ENCODE measurements around the gene CSGALNACT2. TPM values are rescaled to one million over a fixed set of nuclear protein-coding genes. Genes with fewer than 3 reads are reported as not detected.

Gene CSGALNACT2
- total and polyA plus RNA-seq, 9 of the 15 experiments (the other 6 are each of a cell fraction or from before 2014, with no cell fraction given), result 1.4 to 7.3 (median 3.5) TPM

- CTCF ChIA-PET (ENCODE audit: low intra/inter-chr PET ratio), result no interaction called here
- DNase-seq (ENCODE audit: extremely low read depth in 1 of 4, low spot score in 3 of 4) (no peak), ATAC-seq (peak; percentile 38), FAIRE-seq (no peak)
- TF ChIP-seq ZNF75A (CRISPR knock-in tag; IDR thresholded peaks at IDR 0.05) (no peak), MYBL2 (IDR thresholded peaks at IDR 0.05; ENCODE audit: low read depth) (no peak), MYBL2 (CRISPR knock-in tag; IDR thresholded peaks at IDR 0.05; ENCODE audit: borderline replicate concordance) (no peak), THRB (CRISPR knock-in tag; conservative IDR thresholded peaks at IDR 0.05) (no peak), CTCF (IDR thresholded peaks at IDR 0.05 in 2 of 3, conservative IDR thresholded peaks at IDR 0.05 in 1 of 3; ENCODE audit: insufficient read depth in 2 of 3, low read depth in 1 of 3, low read length in 3 of 3) (peak in 1 of 3 experiments; percentile 10; a peak in 1 of 6 replicates), ERF (CRISPR knock-in tag; IDR thresholded peaks at IDR 0.05) (no peak)
- no peak overlapping the region for H2AFZ ChIP-seq (ENCODE audit: low read depth, low read length)
- intact Hi-C loops (cut with micrococcal nuclease) (loop anchor here (5.0 kb wide), 1 partner anchor 38 kb away; the partner anchor contains the start of gene RET), in situ Hi-C loops (cut with MboI) (no loop called here)
- no peaks in the 10 kb centered on the region for H3K36me3 ChIP-seq (ENCODE audit: control insufficient read depth, insufficient read depth, low read length)
- H3K4me3 ChIP-seq, result no peak overlapping the region
- H3K79me2 ChIP-seq (ENCODE audit: control insufficient read depth, insufficient read depth, low read length), result no peaks in the 10 kb centered on the region
- H3K9ac ChIP-seq (ENCODE audit: insufficient read depth in 1 of 2, low read depth in 2 of 2, low read length in 2 of 2), result no peak overlapping the region
- H3K4me1 ChIP-seq (replicated peaks in 1 of 2; ENCODE audit: control insufficient read depth in 2 of 2, insufficient read depth in 2 of 2, low read length in 2 of 2), result peaks cover 0 to 20% of the 10 kb centered on the region in 2 experiments; a peak in 2 of 5 replicates
- no peaks in the 10 kb centered on the region for H3K9me3 ChIP-seq (replicated peaks; ENCODE audit: control insufficient read depth, insufficient read depth, low read depth, low read length)
- H3K9me1 ChIP-seq (ENCODE audit: control insufficient read depth, insufficient read depth, low read length), result no peaks in the 10 kb centered on the region
- peaks cover 12% of the 10 kb centered on the region for H4K20me1 ChIP-seq (replicated peaks; ENCODE audit: control insufficient read depth, insufficient read depth, low read length)
- WGBS (ENCODE audit: insufficient coverage, low coverage, missing lambda C conversion rate), result under 1% methylated on average over 16 of the region's 17 CpGs
- POLR2A ChIA-PET, result interaction anchor here (0.6 kb wide), 2 partner anchors 30 to 347 kb away, joined by 3 to 4 read pairs; no protein-coding TSS in a partner anchor
- no TSS peak for BruUV-seq (replicated peaks)
- H3K27ac ChIP-seq (ENCODE audit: extremely low read depth, low read depth, low read length), result no peak overlapping the region
- H3K27me3 ChIP-seq (ENCODE audit: control insufficient read depth in 2 of 2, insufficient read depth in 2 of 2, low read length in 2 of 2), result peaks cover 22 to 84% of the 10 kb centered on the region in 2 experiments; a peak in 4 of 5 replicates
- no peak overlapping the region for H3K4me2 ChIP-seq (ENCODE audit: insufficient read depth, low read length)
Observed at GRCh38 chr10:43114743-43115611, 23.3 kb upstream of the CSGALNACT2 start.
